OCI-LY7 (cell line): Measurements from ENCODE around the gene NXPE2. TPM values are rescaled to one million over a fixed set of nuclear protein-coding genes. Genes with fewer than 3 reads are reported as not detected.

ENCODE experiments used
- BruUV-seq: library from RNA; stranded (reverse); fragments of 400-500 nt; replicated peaks from 2 replicates; lab custom pipeline; 2021; lab: Mats Ljungman, UMichigan
- CTCF ChIA-PET: fragments of 300-600 bp; sonication (Branson Sonifier 250); formaldehyde crosslinking; loops from one replicate; lab custom pipeline; 2022; ENCODE audit warnings: antibody characterized with exemption; ENCODE audit not compliant: unreplicated experiment; lab: Charles Lee
- POLR2A ChIA-PET: fragments of 300-600 bp; sonication (Branson Sonifier 250); formaldehyde crosslinking; loops from one replicate; lab custom pipeline; 2022; ENCODE audit warnings: antibody characterized with exemption; lab: Charles Lee
- DNase-seq: peaks from one replicate; pipeline ENCODE4 v3.0.0-alpha.2; 2015; ENCODE audit warnings: low spot score
- H2AFZ ChIP-seq: fragments of 200-600 bp; sonication (generic), shearing (Covaris generic); 2 replicates; pipeline ENCODE4 v1.6.1; 2014; ENCODE audit warnings: mild to moderate bottlenecking, antibody characterized with exemption, low read length, moderate library complexity
- H3K27ac ChIP-seq: fragments of 200-600 bp; sonication (generic); 2 replicates; pipeline ENCODE4 v1.5.1; 2014; ENCODE audit warnings: mixed run types, low read depth, mild to moderate bottlenecking, moderate library complexity, low read length, inconsistent platforms; ENCODE audit not compliant: poor library complexity, severe bottlenecking
- H3K36me3 ChIP-seq: fragments of 200-600 bp; sonication (generic); 2 replicates; pipeline ENCODE4 v1.6.1; 2014; ENCODE audit warnings: mild to moderate bottlenecking, antibody characterized with exemption, low read length, moderate library complexity, mixed read lengths; ENCODE audit not compliant: insufficient read depth
- H3K4me1 ChIP-seq: fragments of 200-600 bp; sonication (generic); 2 replicates; pipeline ENCODE4 v1.5.1; 2014; ENCODE audit warnings: mild to moderate bottlenecking, low read length; ENCODE audit not compliant: insufficient read depth, poor library complexity, severe bottlenecking
- H3K4me2 ChIP-seq: fragments of 200-600 bp; sonication (generic); 2 replicates; pipeline ENCODE4 v1.6.1; 2014; ENCODE audit warnings: mild to moderate bottlenecking, low read length
- H3K4me3 ChIP-seq: fragments of 200-600 bp; sonication (generic); 2 replicates; pipeline ENCODE4 v1.5.1; 2014; ENCODE audit warnings: mild to moderate bottlenecking, low read depth, low read length; ENCODE audit not compliant: poor library complexity, severe bottlenecking
- H3K79me2 ChIP-seq: fragments of 200-600 bp; sonication (generic); 2 replicates; pipeline ENCODE4 v1.6.1; 2016; ENCODE audit warnings: low read depth, mild to moderate bottlenecking, low read length, moderate library complexity, mixed read lengths; ENCODE audit not compliant: insufficient read depth
- H3K9me2 ChIP-seq: fragments of 200-600 bp; sonication (generic); 2 replicates; pipeline ENCODE4 v1.6.1; 2016; ENCODE audit warnings: mild to moderate bottlenecking, low read length, mixed read lengths; ENCODE audit not compliant: insufficient read depth
- H3K9me3 ChIP-seq: fragments of 200-600 bp; sonication (generic); 2 replicates; pipeline ENCODE4 v1.6.1; 2014; ENCODE audit warnings: mild to moderate bottlenecking, mixed run types, low read length, mixed read lengths
- H4K20me1 ChIP-seq: fragments of 200-600 bp; sonication (generic); 2 replicates; pipeline ENCODE4 v1.6.1; 2014; ENCODE audit warnings: mild to moderate bottlenecking, antibody characterized with exemption, low read length, moderate library complexity, mixed read lengths; ENCODE audit not compliant: insufficient read depth
- EZH2phosphoT487 ChIP-seq: fragments of 200-600 bp; sonication (generic); IDR thresholded peaks from 2 replicates; pipeline ENCODE4 v1.6.1; 2018; ENCODE audit warnings: low read depth, borderline replicate concordance, mild to moderate bottlenecking, mixed run types, antibody characterized with exemption, low read length, moderate library complexity, mixed read lengths
- intact Hi-C: fragments of 100-400 bp; cut with micrococcal nuclease; formaldehyde crosslinking; loops from one replicate; pipeline ENCODE4 v1.10.0; 2022; ENCODE audit not compliant: unreplicated experiment
- total RNA-seq, 2 experiments: library from RNA; depleted of rRNA in 1 of 2; stranded (reverse); fragments of >200 nt in 1 of 2; shearing (Covaris generic) in 1 of 2; gene quantifications; 2 replicates each; pipeline ENCODE4 v1.2.3, GENCODE V29; 2014 to 2022
- TF ChIP-seq, protein P1 (sequence below): fragments of 200-600 bp; sonication (generic); conservative IDR thresholded peaks from 2 replicates; pipeline ENCODE4 v1.5.1; 2014; ENCODE audit warnings: mild to moderate bottlenecking, antibody characterized with exemption, low read length, moderate library complexity, mixed read lengths

The NXPE2 gene
- total RNA-seq, 2 experiments from 2014 or later, result not detected

- H3K36me3 ChIP-seq, result no peaks in the 10 kb centered on the region
- no peaks in the 10 kb centered on the region for H3K79me2 ChIP-seq
- no peaks in the 10 kb centered on the region for H3K9me2 ChIP-seq
- H3K27ac ChIP-seq, result no peak overlapping the region
- CTCF ChIA-PET, result no interaction called here
- no peak for DNase-seq
- TF ChIP-seq, protein P1, sequence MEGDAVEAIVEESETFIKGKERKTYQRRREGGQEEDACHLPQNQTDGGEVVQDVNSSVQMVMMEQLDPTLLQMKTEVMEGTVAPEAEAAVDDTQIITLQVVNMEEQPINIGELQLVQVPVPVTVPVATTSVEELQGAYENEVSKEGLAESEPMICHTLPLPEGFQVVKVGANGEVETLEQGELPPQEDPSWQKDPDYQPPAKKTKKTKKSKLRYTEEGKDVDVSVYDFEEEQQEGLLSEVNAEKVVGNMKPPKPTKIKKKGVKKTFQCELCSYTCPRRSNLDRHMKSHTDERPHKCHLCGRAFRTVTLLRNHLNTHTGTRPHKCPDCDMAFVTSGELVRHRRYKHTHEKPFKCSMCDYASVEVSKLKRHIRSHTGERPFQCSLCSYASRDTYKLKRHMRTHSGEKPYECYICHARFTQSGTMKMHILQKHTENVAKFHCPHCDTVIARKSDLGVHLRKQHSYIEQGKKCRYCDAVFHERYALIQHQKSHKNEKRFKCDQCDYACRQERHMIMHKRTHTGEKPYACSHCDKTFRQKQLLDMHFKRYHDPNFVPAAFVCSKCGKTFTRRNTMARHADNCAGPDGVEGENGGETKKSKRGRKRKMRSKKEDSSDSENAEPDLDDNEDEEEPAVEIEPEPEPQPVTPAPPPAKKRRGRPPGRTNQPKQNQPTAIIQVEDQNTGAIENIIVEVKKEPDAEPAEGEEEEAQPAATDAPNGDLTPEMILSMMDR, result no peak
- TF ChIP-seq EZH2phosphoT487, result no peak
- intact Hi-C loops, result no loop called here
- no peak overlapping the region for H3K4me3 ChIP-seq
- no peak overlapping the region for H3K4me2 ChIP-seq
- no peak overlapping the region for H2AFZ ChIP-seq
- POLR2A ChIA-PET, result interaction anchor here (0.5 kb wide), 1 partner anchor 124 kb away, joined by 3 read pairs; no protein-coding TSS in a partner anchor
- H3K4me1 ChIP-seq, result no peaks in the 10 kb centered on the region
- no peaks in the 10 kb centered on the region for H4K20me1 ChIP-seq
- BruUV-seq, result no TSS peak
- no peaks in the 10 kb centered on the region for H3K9me3 ChIP-seq
Observed at GRCh38 chr11:114664641-114665040, 13.7 kb upstream of the NXPE2 start.

DNA sequence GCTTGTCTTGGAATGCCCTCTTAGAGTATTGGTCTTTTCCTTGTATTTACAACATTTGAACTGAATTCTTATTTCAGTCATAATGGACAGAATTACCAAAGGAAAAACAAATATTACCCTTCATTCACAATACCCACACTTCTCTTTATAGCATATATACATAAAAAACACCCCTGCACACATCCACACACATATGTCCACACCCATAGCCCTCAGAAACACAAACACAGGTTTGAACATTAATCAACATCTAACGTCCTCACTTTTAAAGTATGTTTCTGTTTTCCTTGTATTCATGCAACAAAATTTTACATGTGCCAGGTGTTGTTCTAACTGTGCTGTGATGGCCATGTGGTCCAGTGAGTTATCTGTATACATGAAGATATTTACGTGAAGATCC lies 11.6 kb upstream of the NXPE2 start:
- CTCF ChIA-PET, result no interaction called here
- POLR2A ChIA-PET, result no interaction called here
- no TSS peak for BruUV-seq
- H4K20me1 ChIP-seq, result no peaks in the 10 kb centered on the region
- H3K36me3 ChIP-seq, result no peaks in the 10 kb centered on the region
- H3K79me2 ChIP-seq, result no peaks in the 10 kb centered on the region
- H3K9me2 ChIP-seq, result no peaks in the 10 kb centered on the region
- no peak overlapping the region for H3K4me2 ChIP-seq
- intact Hi-C loops, result no loop called here
- H3K4me1 ChIP-seq, result no peaks in the 10 kb centered on the region
- TF ChIP-seq EZH2phosphoT487, result no peak
- TF ChIP-seq, protein P1, result no peak
- no peak overlapping the region for H2AFZ ChIP-seq
- H3K27ac ChIP-seq, result no peak overlapping the region
- H3K4me3 ChIP-seq, result no peak overlapping the region
- DNase-seq, result no peak
- no peaks in the 10 kb centered on the region for H3K9me3 ChIP-seq

GRCh38 chr11:114668109-114668508 lies 10.2 kb upstream of the NXPE2 start:
- H4K20me1 ChIP-seq, result no peaks in the 10 kb centered on the region
- H3K79me2 ChIP-seq, result no peaks in the 10 kb centered on the region
- H3K36me3 ChIP-seq, result no peaks in the 10 kb centered on the region
- no peaks in the 10 kb centered on the region for H3K4me1 ChIP-seq
- no TSS peak for BruUV-seq
- ChIA-PET CTCF (no interaction called here), POLR2A (no interaction called here)
- DNase-seq, result no peak
- H3K9me2 ChIP-seq, result no peaks in the 10 kb centered on the region
- H2AFZ ChIP-seq, result no peak overlapping the region
- TF ChIP-seq, protein P1, result no peak
- no peak for TF ChIP-seq EZH2phosphoT487
- H3K9me3 ChIP-seq, result no peaks in the 10 kb centered on the region
- H3K27ac ChIP-seq, result no peak overlapping the region
- intact Hi-C loops, result no loop called here
- H3K4me3 ChIP-seq, result no peak overlapping the region
- no peak overlapping the region for H3K4me2 ChIP-seq
